ENCODE measurements around the gene MCM3AP.

DNA sequence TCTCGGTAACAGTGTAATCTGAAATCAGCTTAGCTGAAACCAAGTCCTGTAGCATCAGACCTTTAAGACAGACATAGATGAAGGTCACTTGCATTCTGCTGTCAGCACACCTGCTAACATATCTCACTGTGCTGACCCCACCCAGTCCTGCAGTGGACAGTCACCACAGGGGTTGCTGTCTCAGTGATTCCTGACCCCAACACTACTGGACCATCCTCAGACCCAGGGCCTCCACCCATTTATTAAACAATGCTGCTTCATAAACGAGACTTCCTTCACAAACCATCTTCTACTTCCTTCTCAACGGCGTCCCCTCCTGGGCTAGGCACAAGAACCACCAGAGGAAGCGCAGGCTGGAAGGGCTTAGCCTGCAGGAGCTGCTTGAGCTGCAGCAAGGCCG lies 39.1 kb downstream of the MCM3AP start:
- TF ChIP-seq, protein P1, sequence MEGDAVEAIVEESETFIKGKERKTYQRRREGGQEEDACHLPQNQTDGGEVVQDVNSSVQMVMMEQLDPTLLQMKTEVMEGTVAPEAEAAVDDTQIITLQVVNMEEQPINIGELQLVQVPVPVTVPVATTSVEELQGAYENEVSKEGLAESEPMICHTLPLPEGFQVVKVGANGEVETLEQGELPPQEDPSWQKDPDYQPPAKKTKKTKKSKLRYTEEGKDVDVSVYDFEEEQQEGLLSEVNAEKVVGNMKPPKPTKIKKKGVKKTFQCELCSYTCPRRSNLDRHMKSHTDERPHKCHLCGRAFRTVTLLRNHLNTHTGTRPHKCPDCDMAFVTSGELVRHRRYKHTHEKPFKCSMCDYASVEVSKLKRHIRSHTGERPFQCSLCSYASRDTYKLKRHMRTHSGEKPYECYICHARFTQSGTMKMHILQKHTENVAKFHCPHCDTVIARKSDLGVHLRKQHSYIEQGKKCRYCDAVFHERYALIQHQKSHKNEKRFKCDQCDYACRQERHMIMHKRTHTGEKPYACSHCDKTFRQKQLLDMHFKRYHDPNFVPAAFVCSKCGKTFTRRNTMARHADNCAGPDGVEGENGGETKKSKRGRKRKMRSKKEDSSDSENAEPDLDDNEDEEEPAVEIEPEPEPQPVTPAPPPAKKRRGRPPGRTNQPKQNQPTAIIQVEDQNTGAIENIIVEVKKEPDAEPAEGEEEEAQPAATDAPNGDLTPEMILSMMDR (IDR thresholded peaks at IDR 0.05): no peak
- no peak for TF ChIP-seq POLR2A (IDR thresholded peaks at IDR 0.05)

All from body of pancreas (tissue), 4 donors.